Measurements from ENCODE around the gene RELT.

- no peak for TF ChIP-seq POLR2A (IDR thresholded peaks at IDR 0.05)
- no peak for TF ChIP-seq CTCF (IDR thresholded peaks at IDR 0.05)
These were observed 32.0 kb upstream of the RELT start for GRCh38 chr11:73344191-73344607.

Measured in tibial nerve (tissue), 3 donors.